Loucy (cell line): ENCODE data around the gene DLG2.
"Not testable (repeated sequence)": the region's sequence is repeated elsewhere in the genome, so short reads cannot be mapped to it uniquely, and the experiment has no call there.

Source experiments
- H2AFZ ChIP-seq: fragments of 200-600 bp; sonication (generic); 2 replicates; pipeline ENCODE4 v1.6.0; 2016; ENCODE audit warnings: antibody characterized with exemption, mild to moderate bottlenecking, low read length, moderate library complexity
- H3F3A ChIP-seq: fragments of 200-600 bp; 2 replicates; pipeline ENCODE4 v1.6.0; 2016; ENCODE audit warnings: antibody characterized with exemption, low read depth, mild to moderate bottlenecking
- H3K27me3 ChIP-seq: fragments of 200-600 bp; sonication (generic); 2 replicates; pipeline ENCODE4 v1.6.1; 2014; ENCODE audit warnings: low read length, mild to moderate bottlenecking; ENCODE audit not compliant: insufficient read depth, poor library complexity, severe bottlenecking
- H3K36me3 ChIP-seq: fragments of 200-600 bp; sonication (generic); 2 replicates; pipeline ENCODE4 v1.6.1; 2016; ENCODE audit warnings: low read length; ENCODE audit not compliant: insufficient read depth
- H3K4me1 ChIP-seq: fragments of 200-600 bp; sonication (generic); 2 replicates; pipeline ENCODE4 v1.5.1; 2014; ENCODE audit warnings: low read length, mild to moderate bottlenecking; ENCODE audit not compliant: insufficient read depth, poor library complexity, severe bottlenecking
- H3K4me2 ChIP-seq: fragments of 200-600 bp; sonication (generic); 2 replicates; pipeline ENCODE4 v1.6.0; 2014; ENCODE audit warnings: antibody characterized with exemption, low read length, low read depth, mild to moderate bottlenecking; ENCODE audit not compliant: poor library complexity, severe bottlenecking
- H3K4me3 ChIP-seq: fragments of 200-600 bp; sonication (generic); 2 replicates; pipeline ENCODE4 v1.5.1; 2014; ENCODE audit warnings: low read length, mild to moderate bottlenecking, mixed read lengths; ENCODE audit not compliant: poor library complexity, severe bottlenecking
- H3K79me2 ChIP-seq: fragments of 200-600 bp; sonication (generic); 2 replicates; pipeline ENCODE4 v1.6.1; 2014; ENCODE audit warnings: low read length; ENCODE audit not compliant: insufficient read depth
- H3K9ac ChIP-seq: fragments of 200-600 bp; sonication (generic); 2 replicates; pipeline ENCODE4 v1.6.0; 2014; ENCODE audit warnings: mild to moderate bottlenecking, low read depth, low read length, moderate library complexity; ENCODE audit not compliant: poor library complexity, severe bottlenecking
- H3K9me2 ChIP-seq: fragments of 200-600 bp; sonication (generic); replicated peaks from 2 replicates; pipeline ENCODE4 v1.6.1; 2016; ENCODE audit warnings: low read depth, low read length, mixed read lengths
- H3K9me3 ChIP-seq: fragments of 200-600 bp; sonication (generic); 2 replicates; pipeline ENCODE4 v1.6.1; 2014; ENCODE audit warnings: mild to moderate bottlenecking, antibody characterized with exemption, low read length, low read depth; ENCODE audit not compliant: insufficient read depth
- H4K20me1 ChIP-seq: fragments of 200-600 bp; sonication (generic); 2 replicates; pipeline ENCODE4 v1.6.0; 2014; ENCODE audit warnings: antibody characterized with exemption, low read length, mild to moderate bottlenecking; ENCODE audit not compliant: insufficient read depth, poor library complexity, severe bottlenecking
- EZH2phosphoT487 ChIP-seq: fragments of 200-600 bp; IDR thresholded peaks from 2 replicates; pipeline ENCODE4 v1.6.1; 2018; ENCODE audit warnings: antibody characterized with exemption, mild to moderate bottlenecking, moderate library complexity, borderline replicate concordance
- TF ChIP-seq, protein P1 (sequence below): fragments of 200-600 bp; sonication (generic); conservative IDR thresholded peaks from 2 replicates; pipeline ENCODE4 v1.5.1; 2014; ENCODE audit warnings: mild to moderate bottlenecking, antibody characterized with exemption, low read length

DLG2 gene

DNA sequence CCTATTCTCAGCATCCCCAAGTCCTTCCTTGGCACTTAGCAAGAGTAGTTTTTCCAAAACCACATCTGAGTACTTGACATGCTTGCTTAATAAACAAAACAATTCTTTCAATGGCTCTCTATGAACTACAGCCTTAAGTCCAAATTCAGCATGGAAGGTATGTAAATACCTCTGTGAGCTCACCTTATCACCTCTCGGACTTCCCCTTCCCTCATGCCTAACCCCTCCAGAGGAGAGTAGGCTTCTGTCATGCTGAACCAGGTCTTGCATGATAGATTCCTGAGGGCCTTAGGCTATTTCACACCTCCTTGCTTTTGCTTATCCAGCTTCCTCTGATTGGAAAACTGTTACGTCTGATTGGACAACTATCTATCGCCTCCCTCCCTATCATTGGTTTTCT lies 2028.1 kb downstream of the DLG2 start:
- Histone ChIP-seq H3K9me3 (no peaks in the 10 kb centered on the region), H3K4me1 (no peaks in the 10 kb centered on the region), H3K27me3 (no peaks in the 10 kb centered on the region), H2AFZ (no peak overlapping the region), H3K4me2 (no peak overlapping the region), H4K20me1 (no peaks in the 10 kb centered on the region), H3K9me2 (no peaks in the 10 kb centered on the region), H3K79me2 (no peaks in the 10 kb centered on the region), H3F3A (no peaks in the 10 kb centered on the region), H3K4me3 (no peak overlapping the region), H3K9ac (no peak overlapping the region), H3K36me3 (no peaks in the 10 kb centered on the region)
- TF ChIP-seq EZH2phosphoT487: no peak
- TF ChIP-seq, protein P1, sequence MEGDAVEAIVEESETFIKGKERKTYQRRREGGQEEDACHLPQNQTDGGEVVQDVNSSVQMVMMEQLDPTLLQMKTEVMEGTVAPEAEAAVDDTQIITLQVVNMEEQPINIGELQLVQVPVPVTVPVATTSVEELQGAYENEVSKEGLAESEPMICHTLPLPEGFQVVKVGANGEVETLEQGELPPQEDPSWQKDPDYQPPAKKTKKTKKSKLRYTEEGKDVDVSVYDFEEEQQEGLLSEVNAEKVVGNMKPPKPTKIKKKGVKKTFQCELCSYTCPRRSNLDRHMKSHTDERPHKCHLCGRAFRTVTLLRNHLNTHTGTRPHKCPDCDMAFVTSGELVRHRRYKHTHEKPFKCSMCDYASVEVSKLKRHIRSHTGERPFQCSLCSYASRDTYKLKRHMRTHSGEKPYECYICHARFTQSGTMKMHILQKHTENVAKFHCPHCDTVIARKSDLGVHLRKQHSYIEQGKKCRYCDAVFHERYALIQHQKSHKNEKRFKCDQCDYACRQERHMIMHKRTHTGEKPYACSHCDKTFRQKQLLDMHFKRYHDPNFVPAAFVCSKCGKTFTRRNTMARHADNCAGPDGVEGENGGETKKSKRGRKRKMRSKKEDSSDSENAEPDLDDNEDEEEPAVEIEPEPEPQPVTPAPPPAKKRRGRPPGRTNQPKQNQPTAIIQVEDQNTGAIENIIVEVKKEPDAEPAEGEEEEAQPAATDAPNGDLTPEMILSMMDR: no peak

GRCh38 chr11:83587797-83588196 lies 2039.3 kb downstream of the DLG2 start:
- H3K4me1 ChIP-seq, H3K79me2 ChIP-seq, H2AFZ ChIP-seq, H3K4me3 ChIP-seq, H3K27me3 ChIP-seq, H3F3A ChIP-seq, H3K4me2 ChIP-seq, H4K20me1 ChIP-seq, H3K36me3 ChIP-seq, H3K9me3 ChIP-seq, H3K9ac ChIP-seq, H3K9me2 ChIP-seq: not testable (repeated sequence)

DNA sequence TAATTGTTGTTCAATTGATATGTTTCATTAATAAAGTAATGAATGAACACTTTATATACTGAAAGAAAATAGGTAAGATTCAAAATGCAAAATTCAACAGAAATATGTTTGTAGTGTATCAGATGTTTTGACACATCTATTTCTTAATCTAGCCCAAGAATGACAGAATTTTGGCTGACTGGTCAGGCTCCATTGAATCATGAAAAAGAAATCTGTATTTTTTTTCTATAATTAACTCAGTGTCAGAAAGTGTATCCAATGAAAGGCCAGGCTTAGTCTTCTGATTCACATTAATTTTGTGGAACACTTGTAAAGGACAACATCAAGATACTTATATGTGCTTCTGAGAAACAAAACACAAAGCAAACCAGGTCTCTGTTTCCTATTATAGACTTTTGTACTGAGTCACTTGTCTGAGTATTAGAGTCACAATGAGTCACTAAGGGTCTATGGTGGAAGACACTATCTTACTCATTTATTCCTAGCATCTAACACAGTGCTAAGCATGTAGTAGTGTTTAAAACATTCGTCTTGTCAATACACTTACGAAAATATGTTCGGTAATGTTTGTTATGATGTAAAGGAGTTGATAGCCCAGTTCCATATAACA lies 2043.3 kb downstream of the DLG2 start:
- no peak overlapping the region for H3K4me3 ChIP-seq

More for the DNA sequence above, 2043.3 kb downstream of the DLG2 start:
- no peak for TF ChIP-seq EZH2phosphoT487
- TF ChIP-seq, protein P1: no peak
- no peaks in the 10 kb centered on the region for H3K79me2 ChIP-seq
- no peaks in the 10 kb centered on the region for H3K4me1 ChIP-seq
- H3K36me3 ChIP-seq: no peaks in the 10 kb centered on the region
- H3K27me3 ChIP-seq: no peaks in the 10 kb centered on the region
- H3K9ac ChIP-seq: no peak overlapping the region
- H4K20me1 ChIP-seq: no peaks in the 10 kb centered on the region
- no peaks in the 10 kb centered on the region for H3K9me3 ChIP-seq
- H3K9me2 ChIP-seq: no peaks in the 10 kb centered on the region; the same call in 1 of the 2 replicates
- no peaks in the 10 kb centered on the region for H3F3A ChIP-seq
- H3K4me2 ChIP-seq: no peak overlapping the region
- H2AFZ ChIP-seq: no peak overlapping the region
